H1 (cell line): ENCODE results near the gene MPV17.

ENCODE experiments used
- BACH1 ChIP-seq: IDR thresholded peaks from 2 replicates; pipeline ENCODE4 v1.6.1; 2012; ENCODE audit warnings: low read length, improper control_type of control experiment
- CHD1 ChIP-seq: IDR thresholded peaks from 2 replicates; pipeline ENCODE4 v1.6.1; 2012; ENCODE audit warnings: low read depth, low read length, improper control_type of control experiment
- CTCF ChIP-seq, 3 experiments: IDR thresholded peaks; 1 replicate in 2 of 3; 2 replicates in 1 of 3; pipeline versions ENCODE4 v1.5.1 to v1.6.1; 2011; ENCODE audit warnings: low read length in 3 of 3, mild to moderate bottlenecking in 3 of 3, inconsistent platforms in 2 of 3, low read depth in 1 of 3, moderate library complexity in 1 of 3; ENCODE audit not compliant: insufficient read depth in 1 of 3; ENCODE audit errors: control extremely low read depth in 1 of 3
- POLR2A ChIP-seq, 2 experiments: IDR thresholded peaks; 1 replicate in 1 of 2; 2 replicates in 1 of 2; pipeline ENCODE4 v1.6.1; 2011; ENCODE audit warnings: low read depth in 2 of 2, low read length in 2 of 2, mild to moderate bottlenecking in 2 of 2; ENCODE audit errors: control extremely low read depth in 1 of 2
- SIN3A ChIP-seq, 2 experiments: IDR thresholded peaks in 1 of 2; conservative IDR thresholded peaks in 1 of 2; 2 replicates each; pipeline ENCODE4 v1.6.1; 2011 to 2012; ENCODE audit warnings: low read length in 2 of 2, improper control_type of control experiment in 1 of 2, low read depth in 1 of 2, mild to moderate bottlenecking in 1 of 2
- ZNF274 ChIP-seq: IDR thresholded peaks from 2 replicates; pipeline ENCODE4 v1.7.0; 2012; ENCODE audit warnings: low read length, borderline replicate concordance; ENCODE audit errors: extremely low read depth

DNA sequence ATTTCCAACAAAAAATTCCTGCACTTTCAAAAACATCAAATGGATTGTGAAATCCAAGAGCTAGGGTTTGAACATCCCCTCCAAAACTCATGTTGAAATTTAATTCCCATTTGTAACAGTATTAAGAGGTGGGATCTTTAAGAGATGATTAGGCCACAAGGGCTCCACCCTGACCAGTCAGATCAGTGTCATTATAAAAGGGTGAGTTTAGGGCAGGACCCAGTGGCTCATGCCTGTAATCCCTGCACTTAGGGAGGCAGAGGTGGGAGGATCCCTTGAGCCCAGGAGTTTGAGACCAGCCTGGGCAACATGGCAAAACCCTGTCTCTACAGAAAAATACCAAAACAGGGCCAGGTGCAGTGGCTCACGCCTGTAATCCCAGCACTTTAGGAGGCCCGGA, 24.7 kb upstream of the MPV17 start:
- TF ChIP-seq CTCF (IDR thresholded peaks at IDR 0.05; ENCODE audit: control extremely low read depth in 1 of 3, insufficient read depth in 1 of 3, low read depth in 1 of 3, low read length in 3 of 3) (no peak), SIN3A (conservative IDR thresholded peaks at IDR 0.05 in 1 of 2, IDR thresholded peaks at IDR 0.05 in 1 of 2; ENCODE audit: low read depth in 1 of 2, low read length in 2 of 2) (no peak), CHD1 (no peak), ZNF274 (no peak), POLR2A (IDR thresholded peaks at IDR 0.05; ENCODE audit: control extremely low read depth in 1 of 2, low read depth in 2 of 2, low read length in 2 of 2) (no peak), BACH1 (no peak)
